Astrocyte (in vitro differentiated cells and primary cell): ENCODE results near the gene C3orf85.

Source experiments
- EZH2 ChIP-seq: IDR thresholded peaks from 2 replicates; pipeline ENCODE4 v1.6.1; 2012; ENCODE audit warnings: mild to moderate bottlenecking, low read length, inconsistent platforms; ENCODE audit not compliant: insufficient read depth
- TF ChIP-seq, protein P1 (sequence below): IDR thresholded peaks from 2 replicates; pipeline ENCODE4 v1.5.1; 2011; ENCODE audit warnings: low read depth, mild to moderate bottlenecking, inconsistent platforms, low read length, moderate library complexity; ENCODE audit not compliant: insufficient read depth

DNA sequence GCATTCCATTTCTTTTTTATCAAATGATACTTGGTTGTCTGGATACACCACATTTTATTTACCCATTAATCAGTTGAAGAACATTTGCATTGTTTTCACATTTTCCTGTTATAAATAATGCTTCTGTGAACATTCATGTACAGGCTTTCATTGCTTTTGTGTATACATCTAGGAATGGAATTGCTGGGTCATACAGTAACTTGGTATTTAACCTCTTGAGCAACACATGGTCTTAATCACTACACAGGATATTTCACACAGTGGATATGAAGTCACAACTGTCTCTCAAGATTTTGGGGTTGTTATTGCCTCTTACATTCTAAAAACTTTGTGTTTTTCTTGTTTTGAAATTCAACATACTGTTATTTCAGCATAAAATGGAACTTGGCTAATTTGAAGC, 48.2 kb downstream of the C3orf85 start:
- TF ChIP-seq, protein P1, sequence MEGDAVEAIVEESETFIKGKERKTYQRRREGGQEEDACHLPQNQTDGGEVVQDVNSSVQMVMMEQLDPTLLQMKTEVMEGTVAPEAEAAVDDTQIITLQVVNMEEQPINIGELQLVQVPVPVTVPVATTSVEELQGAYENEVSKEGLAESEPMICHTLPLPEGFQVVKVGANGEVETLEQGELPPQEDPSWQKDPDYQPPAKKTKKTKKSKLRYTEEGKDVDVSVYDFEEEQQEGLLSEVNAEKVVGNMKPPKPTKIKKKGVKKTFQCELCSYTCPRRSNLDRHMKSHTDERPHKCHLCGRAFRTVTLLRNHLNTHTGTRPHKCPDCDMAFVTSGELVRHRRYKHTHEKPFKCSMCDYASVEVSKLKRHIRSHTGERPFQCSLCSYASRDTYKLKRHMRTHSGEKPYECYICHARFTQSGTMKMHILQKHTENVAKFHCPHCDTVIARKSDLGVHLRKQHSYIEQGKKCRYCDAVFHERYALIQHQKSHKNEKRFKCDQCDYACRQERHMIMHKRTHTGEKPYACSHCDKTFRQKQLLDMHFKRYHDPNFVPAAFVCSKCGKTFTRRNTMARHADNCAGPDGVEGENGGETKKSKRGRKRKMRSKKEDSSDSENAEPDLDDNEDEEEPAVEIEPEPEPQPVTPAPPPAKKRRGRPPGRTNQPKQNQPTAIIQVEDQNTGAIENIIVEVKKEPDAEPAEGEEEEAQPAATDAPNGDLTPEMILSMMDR, result no peak
- no peak for TF ChIP-seq EZH2
